Activated CD4-positive, alpha-beta T cell treated with anti-CD3 and anti-CD28 coated beads for 1 hour (primary cell): ENCODE results near the gene ADAMTS2.

Experiments used
- DNase-seq: peaks from one replicate; pipeline ENCODE4 v3.0.0-alpha.2; 2020

The ADAMTS2 gene

DNA sequence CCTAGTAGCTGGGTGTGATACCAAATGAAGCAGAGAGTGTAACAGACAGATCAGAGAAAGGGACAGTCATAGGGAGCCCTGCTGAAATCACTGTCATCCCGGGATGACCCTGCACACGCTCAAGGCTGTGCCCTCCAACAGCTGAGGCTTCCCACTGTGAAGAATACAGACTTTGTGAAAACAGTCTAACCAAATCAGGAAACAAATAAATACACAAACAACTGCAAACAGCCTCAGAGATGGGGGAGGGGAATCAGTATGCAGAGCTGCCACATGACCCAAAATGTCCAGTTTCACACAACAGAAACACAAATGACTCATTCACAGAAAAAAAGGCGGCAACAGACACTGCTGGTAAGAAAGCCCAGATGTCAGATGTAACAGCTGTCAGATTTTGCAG lies 101.9 kb downstream of the ADAMTS2 start:
- DNase-seq, result no peak

- DNase-seq, result no peak
Measured at GRCh38 chr5:179242676-179243075, 102.6 kb downstream of the ADAMTS2 start.

- no peak for DNase-seq
Measured at GRCh38 chr5:179241764-179242370, 103.4 kb downstream of the ADAMTS2 start.

GRCh38 chr5:179241175-179241574 lies 104.1 kb downstream of the ADAMTS2 start:
- DNase-seq, result no peak

- no peak for DNase-seq
Measured at GRCh38 chr5:179240561-179240960, 104.7 kb downstream of the ADAMTS2 start.

GRCh38 chr5:179239256-179240135 lies 105.8 kb downstream of the ADAMTS2 start:
- no peak for DNase-seq

DNA sequence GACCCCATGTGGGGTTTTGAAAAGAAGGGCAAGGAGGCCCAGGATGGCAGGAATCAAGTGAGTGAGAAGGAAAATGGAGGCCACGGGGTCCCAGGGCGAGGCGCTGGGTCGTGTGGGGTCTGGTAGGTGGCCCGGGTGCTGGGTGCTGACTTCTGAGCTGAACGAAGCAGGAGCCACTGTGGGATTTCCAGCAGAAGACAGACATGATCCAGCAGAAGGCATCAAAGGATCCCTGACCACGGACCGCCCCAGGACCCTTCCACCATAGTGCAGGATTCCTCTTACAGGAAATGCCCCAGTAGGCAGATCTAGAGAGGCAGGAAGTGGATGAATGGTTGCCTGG lies 106.7 kb downstream of the ADAMTS2 start:
- no peak for DNase-seq

DNA sequence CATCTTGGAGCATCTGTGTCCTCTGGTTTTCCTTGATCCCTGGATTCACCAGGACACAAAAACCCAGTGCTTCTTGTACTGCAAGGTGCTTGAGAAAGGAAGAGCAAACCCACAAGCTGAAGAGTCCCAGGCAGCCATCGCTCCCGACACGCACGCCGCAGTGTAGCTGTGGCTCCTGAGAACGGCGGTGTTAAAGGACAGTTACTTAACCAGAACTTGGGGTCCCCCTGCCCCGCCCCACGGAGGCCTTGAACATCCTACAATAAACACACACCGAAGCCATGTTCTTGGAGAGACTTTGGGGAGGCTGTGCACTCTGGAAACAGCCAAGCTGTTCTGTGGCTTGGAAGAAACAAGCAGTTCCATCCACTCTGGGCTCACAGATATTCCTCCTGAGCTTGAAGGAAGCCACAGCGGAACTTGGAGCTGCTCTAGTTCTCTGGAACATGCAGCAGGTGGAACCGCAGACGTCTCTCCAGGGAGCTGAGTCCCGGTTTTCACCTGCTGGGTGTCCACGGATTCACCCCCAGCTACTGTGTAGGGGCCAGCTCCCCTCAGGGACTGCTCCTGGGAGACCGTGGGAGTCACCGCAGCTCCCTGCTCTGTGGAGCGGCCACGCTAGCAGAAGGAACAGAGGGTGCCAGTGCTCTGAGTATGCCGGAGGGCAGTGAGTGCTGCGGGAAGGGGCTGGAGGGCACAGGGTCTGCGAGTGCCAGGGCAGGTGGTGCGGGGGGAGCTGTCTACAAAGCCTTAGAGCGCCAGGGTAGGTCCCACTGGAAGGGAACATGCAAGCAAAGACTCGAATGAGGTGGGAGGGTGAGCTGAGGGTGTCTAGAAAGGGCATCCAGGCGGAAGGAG lies 107.3 kb downstream of the ADAMTS2 start:
- no peak for DNase-seq

GRCh38 chr5:179235416-179236400 lies 109.6 kb downstream of the ADAMTS2 start:
- DNase-seq, result no peak

- DNase-seq, result no peak
Measured at GRCh38 chr5:179234563-179235135, 110.6 kb downstream of the ADAMTS2 start.

DNA sequence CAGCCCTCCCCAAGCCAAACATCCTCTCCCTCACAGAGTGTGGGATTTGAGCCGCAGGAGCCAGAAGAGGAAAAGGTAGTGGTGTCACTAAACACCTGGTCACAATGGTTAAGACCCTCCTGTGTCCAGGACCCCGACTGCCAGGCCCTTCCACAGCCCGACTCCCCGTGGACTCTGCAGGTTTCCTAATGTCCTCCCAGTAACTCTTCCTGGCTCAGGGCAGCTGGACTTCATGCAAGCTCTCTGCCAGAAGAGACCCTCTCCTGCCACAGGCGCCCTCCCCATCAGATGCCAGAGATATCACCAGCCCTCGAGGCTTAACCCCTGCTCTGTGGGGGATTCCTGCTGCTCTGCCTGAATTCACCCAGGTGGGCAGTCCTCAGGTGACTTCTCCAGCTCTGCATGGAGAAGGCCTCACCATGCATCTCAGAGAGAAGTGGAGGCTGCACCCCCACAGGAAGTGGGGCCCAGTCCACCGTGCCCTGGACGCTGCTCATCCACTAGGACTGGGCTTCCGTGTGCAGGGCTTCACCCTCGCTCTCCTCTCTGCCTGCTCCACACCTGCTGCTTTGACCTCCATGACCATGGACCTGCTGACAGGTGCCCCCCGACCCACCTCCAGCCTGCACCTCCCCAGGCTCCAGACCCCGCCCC lies 111.2 kb downstream of the ADAMTS2 start:
- no peak for DNase-seq

GRCh38 chr5:179232091-179232735 lies 113.0 kb downstream of the ADAMTS2 start:
- DNase-seq, result no peak

GRCh38 chr5:179231309-179231708 lies 114.0 kb downstream of the ADAMTS2 start:
- no peak for DNase-seq

- DNase-seq, result no peak
Measured at GRCh38 chr5:179230061-179230461, 115.2 kb downstream of the ADAMTS2 start.

DNA sequence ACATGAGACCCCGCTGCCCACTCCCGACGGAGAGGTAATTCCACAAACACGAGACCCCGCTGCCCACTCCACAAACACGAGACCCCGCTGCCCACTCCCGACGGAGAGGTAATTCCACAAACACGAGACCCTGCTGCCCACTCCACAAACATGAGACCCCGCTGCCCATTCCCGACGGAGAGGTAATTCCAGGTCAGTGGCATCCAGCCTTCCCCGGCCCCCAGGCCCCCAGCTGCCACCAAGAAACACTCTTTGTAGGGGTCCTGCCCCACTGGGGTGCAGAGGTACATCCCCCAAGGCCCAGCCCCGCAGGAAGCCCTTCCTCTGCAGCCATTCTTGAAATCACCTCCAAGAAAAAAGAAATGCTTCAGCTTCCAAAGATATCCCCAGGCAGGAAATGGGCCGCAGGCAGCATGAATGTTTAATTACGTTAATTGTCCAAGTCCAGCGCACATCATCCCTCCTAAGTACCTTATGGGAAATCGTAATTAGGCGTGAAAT lies 115.9 kb downstream of the ADAMTS2 start:
- DNase-seq, result no peak

GRCh38 chr5:179228341-179229121 lies 116.7 kb downstream of the ADAMTS2 start:
- no peak for DNase-seq

DNA sequence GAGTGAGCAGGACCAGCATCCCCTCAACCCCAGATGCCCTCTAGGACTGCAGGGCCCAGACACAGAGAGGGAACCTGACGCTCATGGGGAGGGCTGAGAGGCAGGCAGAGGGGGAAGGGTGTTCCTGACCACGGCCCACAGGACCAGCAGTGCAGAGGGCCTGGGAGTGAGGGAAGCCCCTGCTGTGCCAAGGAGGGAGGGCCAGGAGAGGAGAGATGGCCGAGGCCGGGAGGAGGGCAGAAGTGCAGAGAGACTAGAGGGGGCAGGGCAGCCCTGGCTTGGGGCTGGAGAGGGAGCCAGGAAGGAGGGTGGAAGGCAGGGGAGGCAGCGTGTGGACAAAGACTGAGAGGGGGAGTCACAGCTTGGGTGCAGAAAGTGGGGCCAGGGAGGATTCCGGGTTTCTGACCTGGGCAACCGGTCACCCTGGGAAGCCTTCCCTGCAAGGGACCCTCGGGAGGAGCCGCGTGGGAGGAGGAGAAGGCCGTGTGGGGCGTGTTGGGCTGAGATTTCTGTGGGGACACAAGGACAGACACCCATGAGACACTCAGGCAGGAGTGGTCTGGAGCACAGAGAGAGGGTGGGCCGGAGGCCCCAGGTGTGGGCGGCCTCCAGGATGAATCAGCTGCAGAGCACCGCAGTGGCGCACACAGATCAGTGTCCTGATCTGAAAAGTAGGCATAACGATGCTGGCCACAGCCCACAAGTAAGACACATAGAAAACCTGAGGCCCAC lies 117.5 kb downstream of the ADAMTS2 start:
- DNase-seq, result no peak

DNA sequence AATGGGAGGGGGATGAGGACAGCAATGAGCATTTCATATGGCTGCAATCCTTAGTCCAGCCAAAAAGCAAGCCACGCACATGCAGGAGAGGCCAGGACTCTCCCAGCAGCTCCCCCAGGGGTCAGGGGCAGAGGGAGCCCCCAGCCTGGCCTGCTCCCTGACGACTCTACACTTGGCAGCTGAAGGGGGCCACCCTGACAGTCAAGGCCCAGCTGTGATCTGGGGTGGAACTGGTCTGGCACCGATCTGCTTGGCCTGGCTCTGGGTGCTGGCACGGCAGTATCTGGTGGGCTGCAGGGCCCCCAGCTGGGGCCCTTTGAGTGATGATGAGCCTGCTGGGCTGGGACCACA lies 118.1 kb downstream of the ADAMTS2 start:
- DNase-seq, result no peak

DNA sequence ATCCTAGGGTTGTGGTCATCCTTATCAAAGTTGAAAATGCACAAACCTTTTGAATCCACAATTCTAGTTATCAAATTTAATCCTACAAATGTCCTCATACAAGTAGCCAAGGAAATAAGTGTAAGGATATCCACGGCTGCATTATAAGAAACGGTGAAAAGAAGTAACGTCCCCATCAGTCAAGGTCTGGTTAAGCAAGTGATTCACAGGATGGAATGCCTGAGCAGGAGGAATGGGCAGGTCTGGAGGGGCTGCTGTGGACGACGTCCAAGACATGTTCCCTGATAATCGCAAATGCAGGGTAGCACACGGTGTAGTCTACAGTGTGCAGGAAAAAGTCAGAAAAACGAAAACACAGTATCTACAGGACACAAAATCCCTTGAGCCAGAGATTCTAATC lies 118.6 kb downstream of the ADAMTS2 start:
- DNase-seq, result no peak
